Measurements from ENCODE around the gene PRDM4.

Gene PRDM4

DNA sequence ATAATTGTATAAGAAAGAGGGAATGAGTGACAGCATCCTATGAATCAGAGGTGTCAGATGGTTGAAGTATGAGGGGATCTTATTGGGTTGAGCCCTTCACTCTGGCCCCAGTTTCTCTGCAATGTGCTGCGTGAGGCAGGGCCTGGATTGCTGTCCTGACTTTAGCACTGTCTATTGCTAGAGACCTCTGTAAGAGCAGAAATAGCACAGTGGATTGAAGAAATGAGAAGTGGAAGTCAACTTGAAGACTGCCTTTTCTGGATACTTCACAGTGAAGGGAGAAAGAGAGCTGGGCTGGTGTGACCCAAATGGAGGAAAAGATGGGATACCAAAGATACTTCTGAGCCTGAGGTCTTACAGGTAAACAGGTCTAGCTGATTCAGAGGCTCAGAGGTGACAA lies 19.4 kb upstream of the PRDM4 start:
- Histone ChIP-seq H3K4me3 (ENCODE audit: low read length) (no peak overlapping the region), H3K4me1 (ENCODE audit: insufficient read depth, low read length) (no peaks in the 10 kb centered on the region), H2AFZ (ENCODE audit: low read depth, low read length) (no peak overlapping the region), H3K36me3 (ENCODE audit: insufficient read depth, low read length) (no peaks in the 10 kb centered on the region), H3K27me3 (ENCODE audit: insufficient read depth, low read length) (peaks cover 51% of the 10 kb centered on the region), H3K9me3 (ENCODE audit: low read length) (no peaks in the 10 kb centered on the region)

DNA sequence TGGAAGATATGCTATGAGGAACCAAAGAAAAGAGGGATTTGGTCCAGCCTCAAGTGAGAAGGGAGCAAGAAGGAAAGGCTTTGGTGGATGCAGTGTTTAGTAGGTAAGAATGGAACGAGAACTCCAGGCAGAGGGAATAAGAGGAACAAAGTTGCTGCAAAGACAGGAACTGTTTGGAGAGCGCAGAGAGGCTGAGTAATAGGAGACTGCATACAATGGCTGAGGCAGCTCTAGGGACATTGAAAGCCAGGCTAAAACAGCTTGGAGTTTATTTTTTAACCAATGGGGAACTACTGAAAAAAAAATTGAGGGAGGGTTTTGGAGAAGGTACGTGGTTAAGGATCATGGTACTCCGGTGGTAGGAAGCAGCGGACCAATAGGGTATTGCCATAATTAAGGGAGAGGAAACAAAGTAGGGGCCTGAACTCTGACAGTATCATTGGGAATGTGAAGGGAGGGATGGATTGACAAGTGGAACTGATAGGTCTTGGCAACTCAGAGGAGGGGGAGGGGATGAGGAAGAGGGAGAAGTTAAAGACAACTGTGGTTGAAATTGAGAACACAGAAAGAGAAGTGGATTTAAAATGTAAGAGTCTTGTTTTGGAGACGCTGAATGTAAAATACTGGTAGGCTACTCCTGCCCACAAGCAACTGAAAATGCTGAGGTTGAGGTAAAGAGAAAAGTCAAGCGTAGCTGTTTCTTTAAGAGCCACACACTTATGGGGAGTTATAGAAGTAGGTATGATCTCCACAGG lies 18.3 kb upstream of the PRDM4 start:
- no peak overlapping the region for H3K4me3 ChIP-seq (ENCODE audit: low read length)
- H3K4me1 ChIP-seq (ENCODE audit: insufficient read depth, low read length), result no peaks in the 10 kb centered on the region
- no peak overlapping the region for H2AFZ ChIP-seq (ENCODE audit: low read depth, low read length)
- no peaks in the 10 kb centered on the region for H3K36me3 ChIP-seq (ENCODE audit: insufficient read depth, low read length)
- H3K9me3 ChIP-seq (ENCODE audit: low read length), result peaks cover 2% of the 10 kb centered on the region
- H3K27me3 ChIP-seq (ENCODE audit: insufficient read depth, low read length), result peaks cover 60% of the 10 kb centered on the region

DNA sequence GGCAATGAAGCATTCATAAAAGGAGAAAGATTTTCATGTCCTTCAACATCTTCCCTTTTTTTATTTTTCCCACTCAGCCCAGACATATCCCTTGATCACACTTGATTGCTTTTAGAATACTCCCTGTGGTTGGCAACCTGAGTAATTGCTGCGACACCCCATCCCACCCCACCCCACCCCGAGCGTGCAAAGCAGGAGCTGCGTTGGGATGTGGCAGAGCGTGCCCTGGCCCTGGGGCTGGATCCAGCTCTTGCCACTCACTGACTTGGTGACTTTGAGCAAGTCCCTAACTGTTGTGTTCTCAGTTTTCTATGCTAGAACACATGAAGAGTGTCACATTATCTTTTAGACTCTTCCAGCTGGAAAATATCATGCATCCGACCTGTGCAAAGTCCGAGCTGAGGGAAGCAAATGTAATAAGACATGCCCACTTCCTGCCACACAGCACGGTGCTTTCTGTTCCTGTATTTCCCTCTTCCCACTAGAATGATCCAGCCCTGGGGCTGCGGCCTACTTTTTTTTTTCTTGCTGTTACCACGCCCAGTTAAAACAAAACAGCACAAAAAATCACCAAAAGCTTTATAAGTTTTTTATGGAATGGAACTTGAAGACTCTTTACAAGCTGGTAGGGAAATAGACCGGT lies 17.6 kb upstream of the PRDM4 start:
- Histone ChIP-seq H3K4me1 (ENCODE audit: insufficient read depth, low read length) (no peaks in the 10 kb centered on the region), H3K4me3 (ENCODE audit: low read length) (no peak overlapping the region), H2AFZ (ENCODE audit: low read depth, low read length) (no peak overlapping the region), H3K9me3 (ENCODE audit: low read length) (peaks cover 2% of the 10 kb centered on the region), H3K36me3 (ENCODE audit: insufficient read depth, low read length) (no peaks in the 10 kb centered on the region), H3K27me3 (ENCODE audit: insufficient read depth, low read length) (peaks cover 66% of the 10 kb centered on the region)

DNA sequence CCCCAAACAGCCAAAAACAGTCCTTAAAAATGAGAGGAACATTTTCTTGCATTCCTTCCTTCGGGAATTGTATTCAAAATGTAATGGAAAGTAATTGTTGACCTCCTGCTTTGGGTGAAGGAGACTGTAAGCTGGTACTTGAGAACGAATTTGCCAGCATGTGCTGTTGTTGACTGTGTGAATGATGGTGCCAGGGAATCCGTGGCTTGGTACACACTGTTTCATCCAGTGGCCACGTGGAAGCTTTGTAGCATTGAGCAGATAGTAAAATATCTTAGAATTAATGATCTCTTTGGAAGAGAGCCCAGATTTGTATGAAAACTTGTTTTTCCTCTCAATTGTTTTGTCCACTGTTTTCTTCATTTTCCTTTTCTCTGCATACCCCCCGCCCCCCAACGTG lies 15.2 kb upstream of the PRDM4 start:
- Histone ChIP-seq H3K27me3 (ENCODE audit: insufficient read depth, low read length) (peaks cover 67% of the 10 kb centered on the region), H3K4me1 (ENCODE audit: insufficient read depth, low read length) (no peaks in the 10 kb centered on the region), H2AFZ (ENCODE audit: low read depth, low read length) (no peak overlapping the region), H3K36me3 (ENCODE audit: insufficient read depth, low read length) (no peaks in the 10 kb centered on the region), H3K4me3 (ENCODE audit: low read length) (no peak overlapping the region), H3K9me3 (ENCODE audit: low read length) (peaks cover 2% of the 10 kb centered on the region)

DNA sequence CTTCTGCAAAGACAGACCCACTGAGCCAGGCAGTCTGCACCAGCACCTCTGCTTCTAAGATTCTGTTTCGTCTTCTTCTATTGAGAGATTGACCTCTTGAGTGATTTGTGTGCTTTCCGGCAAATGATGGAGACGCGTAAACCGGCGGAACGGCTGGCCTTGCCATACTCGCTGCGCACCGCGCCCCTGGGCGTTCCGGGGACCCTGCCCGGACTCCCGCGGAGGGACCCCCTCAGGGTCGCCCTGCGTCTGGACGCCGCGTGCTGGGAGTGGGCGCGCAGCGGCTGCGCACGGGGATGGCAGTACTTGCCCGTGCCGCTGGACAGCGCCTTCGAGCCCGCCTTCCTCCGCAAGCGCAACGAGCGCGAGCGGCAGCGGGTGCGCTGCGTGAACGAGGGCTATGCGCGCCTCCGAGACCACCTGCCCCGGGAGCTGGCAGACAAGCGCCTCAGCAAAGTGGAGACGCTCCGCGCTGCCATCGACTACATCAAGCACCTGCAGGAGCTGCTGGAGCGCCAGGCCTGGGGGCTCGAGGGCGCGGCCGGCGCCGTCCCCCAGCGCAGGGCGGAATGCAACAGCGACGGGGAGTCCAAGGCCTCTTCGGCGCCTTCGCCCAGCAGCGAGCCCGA lies 14.3 kb upstream of the PRDM4 start:
- peak overlapping the region; percentile 41 for H2AFZ ChIP-seq (ENCODE audit: low read depth, low read length)
- H3K36me3 ChIP-seq (ENCODE audit: insufficient read depth, low read length), result no peaks in the 10 kb centered on the region
- H3K27me3 ChIP-seq (ENCODE audit: insufficient read depth, low read length), result peaks cover 69% of the 10 kb centered on the region
- H3K4me1 ChIP-seq (ENCODE audit: insufficient read depth, low read length), result no peaks in the 10 kb centered on the region
- peaks cover 2% of the 10 kb centered on the region for H3K9me3 ChIP-seq (ENCODE audit: low read length)
- peak overlapping the region; percentile 28 for H3K4me3 ChIP-seq (ENCODE audit: low read length)

DNA sequence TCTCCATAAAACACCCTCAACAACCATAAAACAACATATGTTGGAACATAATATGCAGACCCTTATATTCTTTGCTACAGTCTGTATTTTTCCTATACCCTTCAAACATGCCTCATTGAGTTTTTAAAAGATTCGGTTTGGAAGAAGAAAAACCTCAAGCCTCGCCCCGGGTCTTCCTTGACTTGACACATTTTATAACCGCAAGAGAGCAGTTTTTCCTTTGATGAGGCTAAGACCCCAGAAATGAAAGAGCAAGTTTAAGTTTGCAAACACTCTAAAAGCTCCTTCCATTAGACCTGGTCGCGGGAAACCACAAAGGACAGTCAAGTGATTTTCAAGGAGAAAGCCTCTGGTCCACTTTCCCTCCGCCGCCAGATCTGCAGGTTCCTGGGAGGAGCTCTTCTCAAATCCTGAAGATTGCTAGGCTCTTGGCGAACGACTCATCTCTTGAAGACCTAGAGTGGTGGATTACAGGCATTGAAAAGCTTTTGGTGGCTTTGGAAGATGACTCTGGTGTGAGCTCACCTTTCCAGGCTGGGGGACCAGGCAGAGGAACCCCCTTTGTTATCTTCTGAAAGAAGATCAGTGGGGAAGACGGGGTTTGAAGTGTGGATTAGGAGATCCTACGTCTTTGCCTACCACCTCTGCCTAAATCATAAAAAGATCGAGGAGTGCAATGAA lies 13.6 kb upstream of the PRDM4 start, which contains the start of gene ASCL4:
Gene ASCL4 (plus strand): TSS at position 356 of the 681 bp plus-strand sequence. CDS start 515 bp downstream, outside the sequence.
- Histone ChIP-seq H3K27me3 (ENCODE audit: insufficient read depth, low read length) (peaks cover 64% of the 10 kb centered on the region), H2AFZ (ENCODE audit: low read depth, low read length) (peak within 1 kb of the TSS; percentile 41), H3K4me3 (ENCODE audit: low read length) (peak within 1 kb of the TSS; percentile 28), H3K4me1 (ENCODE audit: insufficient read depth, low read length) (no peaks in the 10 kb centered on the region), H3K36me3 (ENCODE audit: insufficient read depth, low read length) (no peaks in the 10 kb centered on the region), H3K9me3 (ENCODE audit: low read length) (peaks cover 2% of the 10 kb centered on the region)

DNA sequence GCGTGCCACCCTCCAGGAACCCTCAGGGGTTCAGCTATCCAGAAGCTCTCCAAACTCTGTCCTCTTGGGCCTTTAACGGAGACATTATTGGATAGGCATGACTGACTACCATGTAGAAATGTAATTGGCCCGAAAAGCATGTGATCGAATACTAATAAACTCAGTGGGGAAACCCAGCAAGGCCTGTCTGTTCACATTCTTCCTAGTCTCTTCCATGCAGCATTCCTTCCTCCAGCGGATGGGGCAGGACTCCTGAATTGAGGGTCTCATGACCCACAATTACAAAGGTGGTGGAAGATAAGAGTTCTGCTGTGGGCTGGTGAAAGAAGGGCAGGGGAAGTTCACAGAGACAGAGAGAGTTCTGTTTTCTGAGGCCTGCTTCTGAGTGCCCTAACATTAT lies 6.5 kb upstream of the PRDM4 start:
- H3K4me1 ChIP-seq (ENCODE audit: insufficient read depth, low read length), result no peaks in the 10 kb centered on the region
- H3K4me3 ChIP-seq (ENCODE audit: low read length), result no peak overlapping the region
- no peak overlapping the region for H2AFZ ChIP-seq (ENCODE audit: low read depth, low read length)
- peaks cover 34% of the 10 kb centered on the region for H3K27me3 ChIP-seq (ENCODE audit: insufficient read depth, low read length)
- no peaks in the 10 kb centered on the region for H3K9me3 ChIP-seq (ENCODE audit: low read length)
- no peaks in the 10 kb centered on the region for H3K36me3 ChIP-seq (ENCODE audit: insufficient read depth, low read length)

DNA sequence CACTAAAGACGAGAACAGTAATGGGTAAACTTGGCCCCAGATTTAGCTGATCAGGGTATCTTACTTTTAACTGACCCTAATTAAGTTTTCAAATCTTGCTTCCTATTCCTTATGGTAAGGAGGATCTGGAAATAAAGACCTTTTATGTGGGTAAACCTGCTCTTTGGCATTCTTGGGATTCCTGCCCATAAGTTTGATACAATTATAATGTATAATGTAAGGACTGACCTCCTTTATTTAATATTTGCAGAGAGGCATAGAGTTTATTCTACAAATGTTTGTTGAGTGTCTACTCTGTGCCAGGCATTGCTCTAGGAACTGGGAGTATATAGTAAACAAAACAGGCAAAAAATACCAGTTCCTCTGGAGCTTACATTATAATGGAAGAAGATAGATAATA lies 4.4 kb upstream of the PRDM4 start:
- H2AFZ ChIP-seq (ENCODE audit: low read depth, low read length), result no peak overlapping the region
- H3K4me1 ChIP-seq (ENCODE audit: insufficient read depth, low read length), result peaks cover 6% of the 10 kb centered on the region
- peaks cover 27% of the 10 kb centered on the region for H3K27me3 ChIP-seq (ENCODE audit: insufficient read depth, low read length)
- H3K36me3 ChIP-seq (ENCODE audit: insufficient read depth, low read length), result no peaks in the 10 kb centered on the region
- no peak overlapping the region for H3K4me3 ChIP-seq (ENCODE audit: low read length)
- H3K9me3 ChIP-seq (ENCODE audit: low read length), result no peaks in the 10 kb centered on the region

DNA sequence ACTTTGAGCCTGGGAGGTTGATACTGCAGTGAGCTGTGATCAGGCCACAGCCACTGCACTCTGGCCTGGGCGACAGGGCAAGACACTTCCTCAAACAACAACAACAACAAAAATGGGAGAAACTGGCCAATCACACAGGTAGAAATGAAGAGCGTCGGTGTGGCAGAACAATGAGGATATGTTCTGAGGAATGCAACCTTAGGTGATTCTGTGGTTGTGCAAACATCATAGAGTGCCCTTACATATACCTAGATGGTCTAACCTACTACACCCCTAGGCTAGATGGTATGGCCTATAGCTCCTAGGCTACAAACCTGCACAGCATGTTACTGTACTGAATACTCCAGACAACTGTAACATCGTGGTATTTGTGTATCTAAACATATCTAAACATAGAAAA lies 3.7 kb upstream of the PRDM4 start:
- Histone ChIP-seq H3K9me3 (ENCODE audit: low read length) (no peaks in the 10 kb centered on the region), H3K4me1 (ENCODE audit: insufficient read depth, low read length) (peaks cover 11% of the 10 kb centered on the region), H3K27me3 (ENCODE audit: insufficient read depth, low read length) (peaks cover 27% of the 10 kb centered on the region), H3K4me3 (ENCODE audit: low read length) (no peak overlapping the region), H2AFZ (ENCODE audit: low read depth, low read length) (no peak overlapping the region), H3K36me3 (ENCODE audit: insufficient read depth, low read length) (no peaks in the 10 kb centered on the region)

DNA sequence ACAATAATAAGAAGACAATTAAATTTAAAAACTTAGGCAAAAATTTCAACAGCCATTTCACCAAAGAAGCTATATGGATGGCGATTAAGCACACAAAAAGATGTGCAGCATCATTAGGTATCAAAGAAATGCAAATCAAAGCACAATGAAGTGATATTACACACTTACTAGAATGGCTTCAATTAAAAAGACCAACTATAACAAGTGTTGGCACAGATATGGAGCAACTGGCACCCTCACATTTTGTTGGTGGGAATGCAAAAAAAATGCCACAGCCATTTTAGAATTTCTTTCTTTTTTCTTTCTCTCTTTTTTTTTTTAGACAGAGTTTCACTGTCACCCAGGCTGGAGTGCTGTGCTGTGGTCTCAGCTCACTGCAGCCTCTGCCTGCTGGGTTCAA lies 1.9 kb upstream of the PRDM4 start:
- Histone ChIP-seq H3K9me3 (ENCODE audit: low read length) (no peaks in the 10 kb centered on the region), H3K27me3 (ENCODE audit: insufficient read depth, low read length) (peaks cover 24% of the 10 kb centered on the region), H2AFZ (ENCODE audit: low read depth, low read length) (no peak overlapping the region), H3K4me3 (ENCODE audit: low read length) (no peak overlapping the region), H3K4me1 (ENCODE audit: insufficient read depth, low read length) (peaks cover 23% of the 10 kb centered on the region), H3K36me3 (ENCODE audit: insufficient read depth, low read length) (peaks cover 1% of the 10 kb centered on the region)

DNA sequence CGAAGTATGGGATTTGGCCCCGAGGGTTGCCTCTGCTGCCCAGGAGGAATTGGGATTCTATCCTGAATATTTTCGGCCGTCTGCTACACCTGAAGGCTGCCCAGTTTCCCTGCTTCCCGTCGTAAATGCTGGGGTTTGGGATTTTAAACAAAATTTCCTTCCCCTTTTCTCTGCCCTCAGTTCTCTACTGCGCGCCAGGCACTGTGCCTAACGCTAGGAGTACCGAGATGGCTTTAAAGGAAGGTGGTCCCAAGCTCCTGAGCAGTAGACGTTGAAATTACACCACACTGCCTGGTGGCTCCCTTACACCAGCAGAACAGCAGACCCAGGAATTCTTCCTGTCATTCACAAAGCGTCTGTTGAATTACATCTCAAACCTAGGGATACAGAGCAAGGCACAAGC lies 566 bp upstream of the PRDM4 start:
- Histone ChIP-seq H3K9me3 (ENCODE audit: low read length) (no peaks in the 10 kb centered on the region), H3K4me1 (ENCODE audit: insufficient read depth, low read length) (peaks cover 25% of the 10 kb centered on the region), H3K4me3 (ENCODE audit: low read length) (peak overlapping the region; percentile 100), H3K36me3 (ENCODE audit: insufficient read depth, low read length) (peaks cover 15% of the 10 kb centered on the region), H2AFZ (ENCODE audit: low read depth, low read length) (peak overlapping the region; percentile 100), H3K27me3 (ENCODE audit: insufficient read depth, low read length) (peaks cover 13% of the 10 kb centered on the region)

DNA sequence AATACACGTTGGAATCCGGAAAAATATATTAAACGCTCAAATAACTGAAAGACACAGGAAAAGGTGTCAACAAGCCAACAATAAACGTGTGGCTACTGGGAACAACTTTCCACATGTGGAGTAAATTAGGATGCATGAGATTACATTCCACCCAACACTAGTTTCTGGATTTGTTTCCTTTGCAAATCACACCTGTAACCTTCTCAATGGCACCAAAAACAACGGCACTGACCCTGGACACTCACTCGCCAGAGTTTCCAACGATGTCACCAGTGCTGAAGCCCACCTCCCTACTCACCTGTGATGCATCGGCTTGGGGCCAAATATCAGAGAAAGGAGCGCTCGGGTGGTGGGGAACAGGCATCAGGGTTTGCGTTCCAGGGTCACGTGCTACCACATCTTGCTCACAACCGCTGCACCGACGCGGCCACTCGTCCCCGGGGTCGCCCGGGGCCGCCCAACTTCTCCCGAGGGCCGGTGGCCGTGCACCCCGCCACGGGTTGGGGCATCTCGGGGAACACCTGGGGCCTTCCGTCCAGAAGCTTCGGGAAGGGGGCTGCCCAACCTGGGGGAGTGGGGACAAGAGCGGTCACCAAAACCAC lies 629 bp downstream of the PRDM4 start:
- Histone ChIP-seq H3K9me3 (ENCODE audit: low read length) (no peaks in the 10 kb centered on the region), H2AFZ (ENCODE audit: low read depth, low read length) (no peak overlapping the region), H3K27me3 (ENCODE audit: insufficient read depth, low read length) (peaks cover 4% of the 10 kb centered on the region), H3K4me1 (ENCODE audit: insufficient read depth, low read length) (peaks cover 25% of the 10 kb centered on the region), H3K36me3 (ENCODE audit: insufficient read depth, low read length) (peaks cover 25% of the 10 kb centered on the region), H3K4me3 (ENCODE audit: low read length) (peak overlapping the region; percentile 100)

Measured in neuron (in vitro differentiated cells).